HG03196 (cell line): Measurements from ENCODE around the gene EIF4G3.
A peak's percentile ranks its signal among the peaks of the same experiment; 100 is the strongest.
"Not testable (repeated sequence)": the region's sequence is repeated elsewhere in the genome, so short reads cannot be mapped to it uniquely, and the experiment has no call there.

Experiments
- ATAC-seq: cut with Tn5 transposase; IDR thresholded peaks from one replicate; pipeline ENCODE4 v1.9.1; 2021; ENCODE audit not compliant: unreplicated experiment

EIF4G3 gene

DNA sequence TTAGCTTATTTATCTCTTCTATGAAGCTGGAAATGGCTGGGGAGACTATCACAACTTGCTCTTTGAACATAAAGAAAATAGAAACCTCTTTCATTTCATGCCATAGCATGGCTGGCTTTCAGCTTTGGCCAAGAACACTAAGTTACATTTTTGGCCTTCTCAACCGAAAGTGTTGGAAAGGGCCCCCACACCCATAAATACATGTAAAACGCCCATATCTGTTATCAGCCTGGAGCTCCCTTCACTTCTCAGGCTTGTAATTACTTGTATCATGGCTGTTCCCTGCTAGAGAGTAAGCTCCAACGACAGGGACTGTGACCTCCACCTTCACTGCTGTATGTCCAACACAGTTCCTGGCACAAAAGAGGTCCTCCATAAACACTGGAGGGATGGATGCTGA is 12.7 kb upstream of the EIF4G3 start:
- ATAC-seq, result no peak

DNA sequence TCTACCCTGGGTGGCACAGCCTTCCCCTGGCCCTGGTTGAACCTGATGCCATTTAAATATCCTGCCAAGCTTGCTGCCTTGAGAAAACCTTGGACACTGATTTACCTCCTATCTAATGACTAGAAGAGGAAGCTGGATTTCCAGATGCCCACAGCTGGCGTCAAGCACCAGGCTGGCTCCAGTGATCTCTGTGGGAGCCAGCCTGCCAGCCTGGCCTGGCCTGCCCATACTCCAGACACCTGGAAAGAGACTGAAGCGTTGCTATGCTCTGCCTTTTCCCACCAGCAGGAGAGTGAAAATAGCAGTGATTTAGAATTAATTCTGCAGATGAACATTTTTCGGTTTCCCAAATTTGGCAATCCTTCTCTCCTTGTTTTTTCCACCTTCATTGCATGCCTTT is 11.5 kb upstream of the EIF4G3 start:
- no peak for ATAC-seq

DNA sequence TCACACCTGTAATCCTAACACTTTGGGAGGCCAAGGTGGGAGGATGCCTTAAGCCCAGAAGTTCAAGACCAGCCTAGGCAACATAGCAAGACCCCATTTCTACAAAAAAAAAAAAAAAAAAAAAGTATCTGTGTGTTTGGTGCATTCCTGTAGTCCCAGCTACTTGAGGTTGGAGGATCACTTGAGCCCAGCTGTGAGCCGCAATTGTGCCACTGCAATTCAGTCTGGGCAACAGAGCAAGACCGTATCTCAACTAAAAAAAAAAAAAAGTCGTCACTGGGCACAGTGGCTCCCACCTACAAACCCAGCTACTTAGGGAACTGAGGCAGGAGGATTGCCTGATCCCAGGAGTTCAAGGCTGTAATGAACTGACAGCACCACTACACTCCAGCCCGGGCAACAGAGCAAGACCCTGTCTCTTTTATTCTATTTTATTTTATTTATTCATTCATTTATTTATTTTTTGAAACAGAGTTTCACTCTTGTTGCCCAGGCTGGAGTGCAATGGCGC is 8.6 kb upstream of the EIF4G3 start:
- no peak for ATAC-seq

DNA sequence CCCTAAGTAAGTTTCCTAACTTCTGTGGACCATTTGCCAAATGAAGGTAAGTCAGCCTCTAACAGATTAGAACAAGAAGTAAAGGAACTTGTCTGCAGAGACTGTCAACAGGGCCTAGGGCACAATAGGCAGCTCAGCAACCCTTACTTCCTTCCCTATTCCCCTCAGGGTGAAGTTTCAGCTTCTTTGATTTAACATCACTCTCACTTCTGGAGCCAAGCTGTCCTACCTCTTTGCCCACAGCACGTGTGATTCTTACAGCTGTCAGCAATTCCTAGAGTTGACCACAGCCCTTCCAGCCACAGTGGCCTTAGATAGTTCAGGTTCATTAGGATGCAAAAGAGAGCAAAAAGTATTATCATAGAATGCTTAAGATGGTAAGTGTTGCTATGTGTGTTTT is 7.6 kb upstream of the EIF4G3 start:
- ATAC-seq, result no peak

DNA sequence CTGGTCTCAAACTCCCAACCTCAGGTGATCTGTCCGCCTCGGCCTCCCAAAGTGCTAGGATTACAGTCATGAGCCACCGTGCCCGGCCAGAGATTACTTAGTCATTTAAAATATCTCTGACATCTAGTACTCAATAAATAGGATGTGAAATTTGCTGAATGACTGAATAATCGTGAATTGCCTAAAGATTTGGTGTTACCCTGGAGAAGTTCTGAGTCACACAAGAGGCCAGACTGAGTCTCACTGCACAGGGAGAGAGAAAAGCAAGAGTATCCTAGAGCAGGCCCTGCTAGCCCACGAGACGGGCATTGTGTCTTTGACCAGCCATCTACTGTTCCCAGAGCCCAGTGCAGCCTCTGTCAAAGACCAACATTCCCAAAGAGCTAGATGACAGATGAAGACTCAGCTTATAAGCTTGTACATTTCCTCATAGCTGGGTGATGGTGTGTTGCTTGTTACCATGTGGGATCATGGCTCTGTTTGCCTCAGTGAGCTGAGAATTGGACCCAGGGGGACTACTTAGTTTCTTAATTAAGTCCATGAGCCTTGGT is 5.6 kb upstream of the EIF4G3 start:
- ATAC-seq, result no peak

DNA sequence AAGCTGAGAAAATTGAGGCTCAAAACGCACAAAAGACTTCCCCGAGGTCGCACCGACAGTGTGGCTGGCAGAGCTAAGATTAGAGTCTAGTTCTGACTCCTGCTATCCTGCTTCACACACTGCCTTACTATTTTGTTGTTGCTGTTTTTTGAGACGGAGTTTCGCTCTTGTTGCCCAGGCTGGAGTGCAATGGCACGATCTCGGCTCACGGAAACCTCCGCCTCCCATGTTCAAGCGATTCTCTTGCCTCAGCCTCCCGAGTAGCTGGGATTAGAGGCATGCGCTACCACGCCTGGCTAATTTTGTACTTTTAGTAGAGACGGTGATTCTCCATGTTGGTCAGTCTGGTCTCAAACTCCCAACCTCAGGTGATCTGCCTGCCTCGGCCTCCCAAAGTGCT is 1.6 kb upstream of the EIF4G3 start:
- not testable (repeated sequence) for ATAC-seq

DNA sequence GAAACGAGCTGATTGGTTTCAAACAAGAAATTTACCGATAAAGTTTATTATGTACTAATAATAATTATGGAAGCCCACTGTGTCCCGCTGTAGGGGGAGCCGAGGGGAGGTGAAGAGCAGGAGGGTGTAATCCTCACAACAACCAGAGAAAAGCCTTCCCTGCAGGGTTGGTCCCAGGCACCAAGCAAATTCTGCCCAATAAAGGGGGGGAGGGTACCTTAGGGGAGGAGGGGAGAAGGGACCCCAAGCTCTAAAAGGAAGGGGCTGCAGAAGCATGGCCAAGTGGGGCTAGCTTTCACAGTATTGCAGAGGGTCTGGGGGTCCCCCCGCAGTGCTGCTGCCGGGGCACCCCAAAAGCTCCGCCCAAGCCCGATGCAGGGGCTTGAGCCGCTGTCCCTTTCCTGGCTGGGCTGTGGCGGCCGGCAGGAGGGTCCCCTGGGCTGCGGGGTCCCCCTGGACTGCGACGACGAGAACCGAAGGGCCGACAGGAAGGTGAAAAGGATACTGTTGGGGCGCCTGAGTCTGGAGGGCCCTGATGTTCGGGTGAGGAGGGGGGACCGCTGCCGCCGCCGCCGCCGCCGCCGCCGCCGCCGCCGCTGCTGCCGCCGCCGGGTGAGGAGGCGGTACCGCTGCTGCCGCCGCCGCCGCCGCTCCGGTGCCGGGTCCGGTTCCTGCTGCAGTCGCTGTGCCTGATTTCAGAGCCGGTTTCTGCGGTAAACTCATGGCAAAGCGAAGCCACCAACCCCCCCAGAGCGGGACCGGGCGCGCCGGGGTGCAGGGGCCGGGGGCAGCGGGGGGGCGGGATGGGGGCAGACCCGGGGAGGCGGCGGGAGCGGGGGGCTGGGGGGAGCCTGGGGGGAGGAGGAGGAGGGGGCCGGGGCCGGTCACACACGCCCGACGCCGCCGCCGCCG is 771 bp downstream of the EIF4G3 start:
- peak; percentile 4 for ATAC-seq

DNA sequence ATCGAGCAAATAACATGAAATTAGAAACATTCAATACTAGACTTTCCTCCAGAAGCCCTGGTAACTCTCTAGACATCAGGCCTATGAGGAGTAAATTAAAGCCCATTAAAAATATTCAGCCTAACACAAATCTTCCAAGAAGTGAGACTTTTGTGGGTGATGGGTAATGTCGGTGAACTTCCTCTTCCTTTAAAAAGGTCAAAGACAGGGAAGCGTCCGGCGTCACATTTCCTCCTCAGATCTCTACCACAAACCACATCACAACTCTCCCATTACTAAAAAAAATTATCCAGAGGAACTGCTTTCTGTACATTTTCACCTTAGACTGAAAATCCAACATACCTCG is 1.4 kb downstream of the EIF4G3 start:
- no peak for ATAC-seq

DNA sequence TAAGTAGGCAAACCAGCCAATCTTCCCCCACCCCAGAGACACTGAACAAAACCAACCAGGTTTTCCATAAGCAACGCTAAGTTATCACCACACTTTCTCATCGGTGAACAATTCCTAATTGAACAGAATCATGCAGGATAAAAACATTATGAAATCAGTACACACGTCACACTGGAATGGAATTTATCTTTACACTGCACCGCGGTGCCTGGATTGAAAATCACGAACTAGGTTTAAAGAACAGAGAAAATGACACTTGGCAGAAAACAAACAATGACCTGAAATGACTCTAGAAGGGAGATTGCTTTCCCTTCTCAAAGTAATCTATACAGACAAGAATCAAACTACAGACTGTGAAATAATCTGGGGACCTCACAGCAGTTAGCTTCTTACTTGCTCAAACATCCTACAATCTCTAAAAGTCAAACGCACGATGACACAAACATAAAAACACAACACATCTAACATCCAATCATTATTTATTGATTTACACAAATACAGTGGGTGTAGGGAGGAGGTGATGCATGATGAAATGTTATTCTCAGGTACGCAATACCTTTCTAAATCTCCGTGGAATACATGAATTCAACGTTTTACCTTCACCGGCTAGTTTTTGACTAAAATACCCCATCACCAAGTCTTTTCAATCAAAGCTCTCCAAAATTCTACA is 1.9 kb downstream of the EIF4G3 start:
- no peak for ATAC-seq

DNA sequence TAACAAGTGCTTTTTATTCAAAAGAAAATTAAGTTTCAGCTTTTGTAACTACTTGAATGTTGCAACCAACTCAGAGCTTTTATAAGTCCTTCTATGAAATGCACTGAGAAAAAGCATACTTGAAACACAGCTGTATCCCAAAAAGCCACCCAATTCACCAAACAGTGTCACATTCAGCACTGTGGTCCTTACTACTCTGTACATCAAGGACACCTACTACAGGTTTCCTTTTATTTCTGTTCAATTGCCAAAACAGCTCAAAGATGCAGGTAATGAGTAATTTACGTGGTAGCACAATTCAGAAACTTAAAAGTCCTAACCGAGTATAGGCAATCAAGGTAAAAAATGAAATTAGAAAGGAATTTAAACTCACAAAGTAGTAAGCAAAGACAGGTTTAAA is 2.5 kb downstream of the EIF4G3 start:
- ATAC-seq, result no peak

DNA sequence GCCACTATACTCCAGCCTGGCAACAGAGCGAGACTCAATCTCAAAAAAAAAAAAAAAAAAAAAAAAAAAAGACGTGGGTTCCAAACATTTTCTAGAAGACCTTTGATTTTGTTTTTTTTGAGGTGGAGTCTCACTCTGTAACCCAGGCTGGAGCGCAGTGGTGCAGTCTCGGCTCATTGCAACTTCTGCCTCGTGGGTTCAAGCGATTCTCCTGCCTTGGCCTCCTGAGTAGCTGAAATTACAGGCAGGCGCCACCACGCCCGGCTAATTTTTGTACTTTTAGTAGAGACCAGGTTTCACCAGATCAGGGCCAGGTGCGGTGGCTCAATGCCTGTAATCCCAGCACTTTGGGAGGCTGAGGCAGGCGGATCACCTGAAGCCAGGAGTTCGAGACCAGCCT is 3.6 kb downstream of the EIF4G3 start:
- ATAC-seq, result not testable (repeated sequence)

DNA sequence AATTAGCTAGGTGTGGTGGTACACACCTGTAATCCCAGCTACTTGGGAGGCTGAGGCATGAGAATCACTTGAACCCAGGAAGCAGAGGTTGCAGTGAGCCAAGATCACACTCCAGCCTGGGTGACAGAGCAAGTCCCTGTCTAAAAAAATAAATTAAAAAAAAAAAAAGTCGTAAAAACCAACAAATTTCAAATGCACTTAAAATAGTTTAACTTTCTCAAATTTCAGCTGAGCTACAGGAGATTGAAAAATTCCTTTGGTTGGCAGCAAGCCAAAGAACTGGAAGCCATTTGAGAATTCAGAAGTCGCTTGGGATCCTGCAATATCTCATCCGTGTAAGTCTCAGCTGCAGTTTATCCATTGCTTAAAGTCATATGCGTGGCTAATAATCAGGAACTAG is 5.9 kb downstream of the EIF4G3 start:
- not testable (repeated sequence) for ATAC-seq

DNA sequence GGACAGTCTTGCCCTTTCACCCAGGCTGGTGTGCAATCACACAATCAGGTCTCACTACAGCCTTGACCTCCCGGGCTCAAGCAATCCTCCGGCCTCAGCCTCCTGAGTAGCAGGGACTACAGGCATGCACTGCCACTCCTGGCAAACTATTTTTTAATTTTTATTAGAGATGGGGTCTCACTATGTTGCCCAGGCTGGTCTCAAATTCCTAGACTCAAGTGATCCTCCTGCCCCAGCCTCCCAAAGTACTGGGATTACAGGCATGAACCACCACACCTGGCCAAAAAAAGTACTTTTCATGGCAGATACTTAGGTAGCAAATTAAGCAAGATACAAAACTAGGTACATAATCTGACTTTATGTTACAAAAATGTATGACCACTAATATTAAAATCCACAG is 8.3 kb downstream of the EIF4G3 start:
- no peak for ATAC-seq

DNA sequence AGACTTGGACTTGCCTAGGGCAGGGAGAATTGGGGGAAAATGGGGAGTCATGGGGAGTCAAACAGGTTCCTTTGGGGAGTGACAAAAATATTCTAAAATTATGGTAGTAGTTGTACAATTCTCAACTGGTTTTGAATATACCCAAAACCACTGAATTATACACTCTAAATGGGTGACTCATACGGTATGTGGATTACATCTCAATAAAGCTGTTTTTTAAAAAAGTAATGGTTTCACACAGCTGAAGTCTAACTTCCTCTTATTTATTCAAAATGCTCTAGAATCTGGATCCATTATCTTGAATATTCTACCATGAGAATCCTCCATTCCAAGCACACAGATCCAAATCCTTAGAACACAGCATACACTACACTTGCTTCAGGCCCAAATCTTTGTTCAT is 11.1 kb downstream of the EIF4G3 start:
- no peak for ATAC-seq

DNA sequence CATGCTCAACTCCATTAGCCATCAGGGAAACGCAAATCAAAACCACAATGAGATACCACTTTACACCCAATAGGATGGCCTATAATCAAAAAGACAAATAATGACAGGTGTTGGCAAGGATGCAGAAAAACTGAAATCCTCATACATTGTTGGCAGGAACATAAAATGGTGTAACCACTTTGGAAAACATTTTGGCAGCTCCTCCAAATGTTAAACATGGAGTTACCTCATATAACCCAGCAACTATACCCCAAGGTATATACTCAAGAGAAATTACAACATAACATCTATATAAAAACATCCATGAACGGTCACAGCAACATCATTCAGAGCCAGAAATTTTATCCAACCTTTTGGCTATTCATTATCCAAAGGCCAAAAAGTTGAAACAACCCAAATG is 11.6 kb downstream of the EIF4G3 start:
- ATAC-seq, result no peak

DNA sequence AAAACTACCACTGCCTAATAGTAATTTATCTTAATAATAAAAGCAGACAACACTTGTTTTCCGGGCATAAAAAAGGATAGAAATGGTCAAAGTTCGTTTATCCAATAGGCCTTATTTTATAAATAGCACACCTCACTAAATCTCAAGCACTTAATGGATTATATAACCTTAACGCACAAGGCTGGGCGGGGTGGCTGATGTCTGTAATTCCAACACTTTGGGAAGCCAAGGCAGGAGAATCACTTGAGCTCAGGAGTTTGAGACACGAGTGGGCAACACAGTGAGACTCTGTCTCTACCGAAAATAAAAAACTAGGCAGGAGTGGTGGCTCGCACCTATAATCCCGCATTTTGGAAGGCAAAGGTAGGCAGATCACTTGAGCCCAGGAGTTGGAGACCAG is 12.4 kb downstream of the EIF4G3 start:
- no peak for ATAC-seq

DNA sequence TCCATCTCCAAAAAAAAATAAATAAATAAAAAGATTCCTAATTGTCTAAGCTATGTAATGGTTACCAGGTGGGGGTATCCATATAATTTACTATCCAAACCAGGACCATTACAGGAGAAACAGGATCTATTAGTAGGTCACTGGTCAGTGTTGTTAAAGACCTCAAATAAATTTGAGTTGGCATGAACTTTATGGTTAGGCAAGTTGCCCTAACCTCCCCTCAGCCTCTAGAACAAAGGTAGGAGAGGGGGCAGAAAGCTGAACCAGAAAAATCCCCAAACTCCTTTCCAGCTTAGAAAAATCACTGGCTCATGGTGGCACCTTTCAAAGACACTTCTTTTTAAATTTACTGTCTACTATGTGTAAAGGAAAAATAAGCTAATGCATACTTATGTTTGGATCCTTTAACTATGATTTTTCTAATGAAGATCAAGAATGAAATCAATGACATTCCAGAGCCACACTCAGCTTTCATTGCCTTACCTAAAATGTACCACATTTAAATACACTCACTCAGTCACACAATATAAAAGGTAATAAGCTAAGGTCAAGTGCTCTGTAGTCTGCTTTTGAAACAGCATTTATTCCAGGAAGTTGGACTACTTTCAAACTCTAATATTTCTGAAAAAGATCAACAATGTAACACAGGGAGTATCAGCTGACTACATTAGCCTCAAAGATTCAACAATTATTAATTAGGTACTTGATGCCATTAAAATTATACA is 13.8 kb downstream of the EIF4G3 start:
- no peak for ATAC-seq

DNA sequence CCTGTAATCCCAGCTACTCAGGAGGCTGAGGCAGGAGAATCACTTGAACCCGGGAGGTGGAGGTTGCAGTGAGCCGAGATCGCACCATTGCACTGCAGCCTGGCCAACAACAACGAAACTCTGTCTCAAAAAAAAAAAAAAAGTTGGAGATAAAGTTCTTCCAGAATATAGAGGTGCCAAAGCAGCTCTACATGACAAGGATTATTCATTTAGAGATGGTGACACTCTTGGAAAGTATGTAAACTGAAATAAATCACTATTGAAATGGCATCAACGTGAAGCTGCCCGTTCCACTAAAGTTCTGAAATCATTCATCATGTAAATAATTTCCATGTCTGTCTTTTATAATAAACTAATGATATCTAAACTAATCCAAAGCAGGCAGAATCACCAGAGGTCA is 14.9 kb downstream of the EIF4G3 start:
- no peak for ATAC-seq

DNA sequence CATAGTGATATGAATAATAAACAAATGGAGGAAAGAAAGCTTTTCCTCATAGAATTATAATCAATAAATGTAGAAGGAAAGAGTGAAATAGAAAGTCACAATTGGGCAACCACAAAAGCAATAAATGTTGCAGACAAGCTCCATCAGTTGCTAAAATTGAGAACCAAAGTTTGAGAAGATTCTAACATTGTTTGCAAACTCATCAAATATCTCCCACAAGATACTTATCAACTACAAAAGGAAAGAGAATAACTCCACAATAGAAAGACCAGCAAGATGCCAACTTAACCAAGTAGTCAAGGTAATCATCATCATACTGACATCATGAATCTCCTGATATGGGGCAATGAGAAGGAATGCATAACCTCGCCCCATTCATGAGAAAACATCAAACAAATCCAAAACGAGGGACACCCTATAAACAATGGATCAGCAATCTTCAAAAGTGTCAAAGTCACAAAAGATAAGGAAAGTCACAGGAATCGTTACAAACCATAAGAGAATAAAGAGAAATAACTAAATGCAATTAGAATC is 16.4 kb downstream of the EIF4G3 start:
- no peak for ATAC-seq

DNA sequence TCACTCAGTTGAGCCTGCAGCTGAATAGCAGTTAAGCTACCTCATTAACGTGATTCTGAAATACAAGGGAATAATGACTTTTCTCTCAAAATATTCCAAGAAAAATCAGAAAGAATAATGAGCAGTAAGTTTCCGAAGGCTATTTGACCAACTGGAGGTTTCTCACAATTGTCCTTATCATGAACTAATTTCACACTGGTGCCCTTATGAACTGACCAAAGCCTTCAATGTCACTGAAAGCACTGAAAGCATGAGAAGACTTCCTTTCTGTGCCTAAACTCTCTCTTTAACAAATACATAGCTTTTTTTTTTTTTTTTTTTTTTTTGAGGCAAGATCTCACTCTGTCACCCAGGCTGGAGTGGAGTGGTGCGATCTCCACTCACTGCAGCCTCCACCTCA is 18.8 kb downstream of the EIF4G3 start:
- ATAC-seq, result no peak

DNA sequence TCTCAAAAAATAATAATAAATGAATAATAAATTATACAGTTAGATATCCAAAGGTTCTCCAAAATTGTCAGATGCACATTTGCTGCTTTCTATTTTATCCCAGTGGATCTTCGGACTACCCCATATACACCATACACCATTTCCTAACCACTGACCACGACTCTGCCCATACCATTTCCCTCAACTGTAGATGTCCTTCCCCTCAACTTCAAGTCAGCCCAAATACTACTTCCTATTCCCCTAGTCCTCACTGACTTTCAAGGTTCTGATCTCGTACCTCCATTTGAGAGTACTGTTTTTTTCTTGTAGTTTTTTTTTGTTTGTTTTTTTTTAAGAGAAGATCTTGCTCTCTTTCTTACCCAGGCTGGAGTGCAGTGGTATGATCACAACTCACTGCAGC is 19.6 kb downstream of the EIF4G3 start:
- ATAC-seq, result no peak
